HG02943 (cell line): ENCODE data around the gene ATP6AP2.

Experiments
- ATAC-seq: cut with Tn5 transposase; IDR thresholded peaks from one replicate; pipeline ENCODE4 v1.9.1; 2021; ENCODE audit warnings: mild to moderate bottlenecking, low read depth, moderate library complexity; ENCODE audit not compliant: unreplicated experiment

Gene ATP6AP2

DNA sequence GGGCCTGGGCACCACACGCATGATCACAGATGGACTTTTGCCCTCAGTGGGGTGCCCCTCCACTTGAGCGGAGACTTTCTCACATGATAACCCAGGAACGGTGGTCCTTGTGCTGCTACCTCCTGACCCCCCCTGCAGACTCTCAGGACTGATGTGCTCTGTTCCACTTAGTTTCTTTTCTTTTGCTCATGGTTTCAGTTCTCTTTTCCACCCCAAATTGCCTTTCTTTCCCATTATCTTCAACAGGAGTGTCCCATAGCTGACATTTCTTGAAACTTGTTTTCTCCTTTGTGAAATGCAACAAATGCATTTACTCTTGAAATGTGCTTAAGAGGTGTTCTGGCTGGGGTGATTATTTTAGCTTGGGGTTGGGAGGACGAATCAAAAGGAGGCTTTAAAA is 51.4 kb downstream of the ATP6AP2 start:
- no peak for ATAC-seq

- no peak for ATAC-seq
These were observed 56.9 kb downstream of the ATP6AP2 start for GRCh38 chrX:40637687-40638086.

DNA sequence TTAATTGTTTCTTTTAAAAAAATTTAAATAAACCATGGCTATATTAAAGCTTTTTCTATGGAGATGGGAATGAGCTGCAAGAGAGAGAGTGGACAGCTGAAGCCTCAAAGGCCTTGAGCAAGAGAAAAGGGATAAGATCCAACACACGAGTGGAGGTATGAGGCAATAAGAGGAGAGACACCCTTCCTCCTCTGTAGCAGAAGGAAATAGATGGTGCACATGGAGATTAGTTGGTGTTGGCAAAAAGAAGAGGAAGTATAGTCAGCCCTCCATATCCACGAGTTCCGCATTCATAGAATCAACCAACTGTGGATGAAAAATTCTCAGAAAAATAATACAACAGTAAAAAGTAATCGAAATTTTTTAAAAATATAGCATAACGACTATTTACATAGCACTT is 63.4 kb downstream of the ATP6AP2 start:
- no peak for ATAC-seq

- no peak for ATAC-seq
These were observed 64.1 kb downstream of the ATP6AP2 start for GRCh38 chrX:40644821-40645358.

DNA sequence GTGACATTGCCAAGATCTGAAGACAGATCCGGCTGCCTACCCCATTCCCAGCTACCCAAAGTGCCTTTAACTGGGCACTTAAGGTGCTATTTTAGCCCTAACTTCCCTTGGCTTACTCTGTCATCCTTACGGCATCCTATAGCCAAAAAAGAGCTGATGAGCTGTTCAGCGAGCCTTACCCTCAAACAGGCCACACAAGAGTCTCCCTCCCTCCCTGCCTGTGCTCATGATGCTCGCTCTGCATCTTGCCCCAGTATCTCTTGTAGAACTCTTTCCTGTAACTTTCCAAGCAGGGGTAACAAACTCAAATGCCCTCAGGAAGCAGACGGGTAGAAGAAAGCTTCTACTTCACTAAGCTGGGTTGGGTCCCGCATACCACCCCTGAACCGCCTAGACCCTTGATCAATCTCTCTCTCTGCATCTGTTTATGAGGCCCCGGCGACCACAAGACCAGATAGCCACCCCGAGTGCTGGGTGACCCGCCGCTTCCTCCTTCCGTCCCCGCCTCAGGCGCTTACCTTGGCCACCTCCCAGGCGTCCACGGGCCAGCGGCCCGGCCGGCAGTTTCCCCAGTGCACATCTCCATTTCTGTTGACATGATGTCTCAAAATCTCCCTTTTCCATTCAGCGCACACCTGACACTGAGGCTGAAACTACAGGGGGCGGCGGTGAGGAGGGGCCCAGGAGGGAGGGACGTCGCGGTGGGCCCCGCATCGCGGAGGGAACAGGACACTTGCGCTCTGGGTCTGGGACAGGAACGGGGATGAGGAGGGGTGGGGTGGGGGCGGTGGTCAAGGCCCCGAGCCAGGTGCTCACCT is 65.9 kb downstream of the ATP6AP2 start:
- ATAC-seq: peak; percentile 24

DNA sequence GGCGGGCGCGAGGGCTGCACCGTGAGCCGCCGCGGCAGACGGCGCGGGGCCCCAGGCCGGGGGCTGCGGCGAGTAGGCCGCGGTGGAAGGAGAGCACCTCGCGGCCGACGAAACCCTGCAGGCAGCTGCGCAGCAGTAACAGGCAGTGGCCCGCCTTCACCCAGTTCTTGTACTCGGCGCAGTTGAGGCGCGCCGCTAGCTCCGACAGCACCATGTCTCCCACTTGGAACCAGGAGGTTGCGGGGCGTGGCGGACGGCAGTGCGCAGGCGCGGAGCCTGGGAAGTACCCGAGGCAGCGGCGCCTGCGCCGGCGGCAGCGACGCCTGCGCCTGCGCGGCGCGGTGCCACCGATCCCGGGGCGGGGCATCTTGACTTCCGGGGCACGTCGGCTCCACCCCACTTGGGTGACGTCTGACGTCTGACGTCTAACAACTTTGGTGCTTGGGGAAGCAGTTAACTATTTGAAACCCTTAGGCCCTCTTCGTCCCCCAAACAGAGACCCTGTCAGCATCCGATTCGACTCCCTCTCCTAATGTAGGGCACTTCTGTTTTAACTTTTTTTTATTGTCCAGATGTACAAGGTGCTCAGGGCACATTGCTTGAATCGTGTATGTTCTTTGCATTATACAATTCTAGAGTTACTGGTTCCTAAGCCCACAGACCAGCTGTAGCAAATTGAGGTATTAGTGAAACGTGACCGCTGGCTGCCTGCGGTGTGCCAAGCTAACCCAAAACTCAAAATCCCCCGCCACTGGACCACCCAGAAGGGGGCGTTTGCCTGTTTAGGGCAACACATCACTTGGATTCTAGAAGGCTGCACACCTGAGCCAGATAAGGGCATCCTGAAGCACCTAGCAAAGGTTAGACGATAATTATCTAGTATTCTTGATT is 66.8 kb downstream of the ATP6AP2 start, which contains the start of gene CXorf38:
TSS of gene CXorf38 (minus strand) at position 255 of the 891 bp plus-strand sequence. CDS start at position 214, 41 bp downstream.
- ATAC-seq: peak; percentile 66

DNA sequence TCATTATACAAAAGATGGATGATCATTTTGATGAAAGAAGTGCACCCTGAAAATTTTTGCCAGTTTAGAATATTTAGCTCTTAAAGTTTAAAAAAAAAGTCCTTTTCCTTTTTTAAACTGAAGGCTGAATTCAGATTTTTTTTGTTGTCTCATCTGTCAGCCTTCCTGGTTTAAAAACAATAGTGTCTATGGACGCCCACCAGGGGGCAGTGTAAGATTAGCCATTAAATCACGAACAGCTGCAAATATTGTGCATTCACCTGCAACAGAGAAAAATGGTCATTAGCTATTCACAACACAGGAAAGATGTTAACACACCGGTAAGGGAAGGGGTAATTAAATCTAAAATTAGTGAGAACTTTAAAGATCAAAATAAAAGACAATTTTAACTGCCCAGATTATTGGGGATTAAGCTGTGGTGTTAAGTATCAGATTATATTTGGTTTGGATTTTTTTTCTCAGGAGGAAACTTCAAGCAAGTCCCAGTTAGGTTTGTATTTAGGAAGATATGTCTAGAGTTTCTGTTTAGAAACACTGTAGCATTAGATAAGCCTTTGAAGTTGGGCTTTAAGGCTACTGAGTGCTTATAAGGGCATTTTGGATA is 71.0 kb downstream of the ATP6AP2 start:
- no peak for ATAC-seq

- no peak for ATAC-seq
These were observed 71.9 kb downstream of the ATP6AP2 start for GRCh38 chrX:40652664-40653063.

- ATAC-seq: no peak
These were observed 72.8 kb downstream of the ATP6AP2 start for GRCh38 chrX:40653535-40653934.
